ENCODE data around the gene CLDN9.

- TF ChIP-seq SUZ12 (IDR thresholded peaks at IDR 0.05; ENCODE audit: extremely low read depth, insufficient read depth, insufficient read length): no peak
- no peak for TF ChIP-seq ZNF274 (IDR thresholded peaks at IDR 0.05; ENCODE audit: low read depth, low read length)
- TF ChIP-seq YY1 (IDR thresholded peaks at IDR 0.05; ENCODE audit: insufficient read depth, insufficient read length): no peak
Observed at GRCh38 chr16:3000540-3000939, 12.2 kb upstream of the CLDN9 start.
